Mesenchymal stem cell (in vitro differentiated cells and primary cell): ENCODE measurements around the gene RASGRP4.

ENCODE experiments used
- DNase-seq: peaks from one replicate; pipeline ENCODE4 v3.0.0-alpha.2; 2013
- H2AFZ ChIP-seq: one replicate; pipeline ENCODE4 v1.6.1; 2013; ENCODE audit warnings: low read depth, mild to moderate bottlenecking, control low read depth, inconsistent platforms, low read length, moderate library complexity
- H2AK5ac ChIP-seq: 2 replicates; pipeline ENCODE4 v1.6.1; 2013; ENCODE audit warnings: low read length, moderate library complexity, mild to moderate bottlenecking, inconsistent platforms; ENCODE audit not compliant: severe bottlenecking
- H2BK120ac ChIP-seq: one replicate; pipeline ENCODE4 v1.6.1; 2013; ENCODE audit warnings: low read depth, mild to moderate bottlenecking, inconsistent platforms, low read length, moderate library complexity
- H2BK12ac ChIP-seq, 2 experiments: one replicate each; pipeline ENCODE4 v1.6.1; 2013; ENCODE audit warnings: inconsistent platforms in 2 of 2, low read length in 2 of 2, mild to moderate bottlenecking in 2 of 2, moderate library complexity in 2 of 2, control low read depth in 1 of 2
- H2BK15ac ChIP-seq: one replicate; pipeline ENCODE4 v1.6.1; 2013; ENCODE audit warnings: mild to moderate bottlenecking, low read depth, inconsistent platforms; ENCODE audit not compliant: poor library complexity, severe bottlenecking
- H2BK5ac ChIP-seq: 2 replicates; pipeline ENCODE4 v1.6.1; 2013; ENCODE audit warnings: low read depth, mild to moderate bottlenecking, low read length, control low read depth, inconsistent platforms; ENCODE audit not compliant: poor library complexity, severe bottlenecking
- H3K14ac ChIP-seq, 2 experiments: one replicate each; pipeline ENCODE4 v1.6.1; 2013; ENCODE audit warnings: inconsistent platforms in 2 of 2, low read length in 2 of 2, control low read depth in 1 of 2, mild to moderate bottlenecking in 1 of 2, moderate library complexity in 1 of 2
- H3K18ac ChIP-seq, 2 experiments: one replicate each; pipeline ENCODE4 v1.6.1; 2013; ENCODE audit warnings: inconsistent platforms in 2 of 2, low read length in 2 of 2, control low read depth in 1 of 2, low read depth in 1 of 2, mild to moderate bottlenecking in 1 of 2
- H3K23ac ChIP-seq, 2 experiments: one replicate each; pipeline ENCODE4 v1.6.1; 2013; ENCODE audit warnings: inconsistent platforms in 2 of 2, low read length in 2 of 2, mild to moderate bottlenecking in 2 of 2, moderate library complexity in 2 of 2, control low read depth in 1 of 2
- H3K27ac ChIP-seq: 2 replicates; pipeline ENCODE4 v1.5.1; 2013; ENCODE audit warnings: mild to moderate bottlenecking, moderate library complexity, low read length, control low read depth, inconsistent platforms; ENCODE audit not compliant: poor library complexity, severe bottlenecking
- H3K27me3 ChIP-seq, 2 experiments: 2 replicates each; pipeline versions ENCODE4 v1.6.1 to v1.7.0; 2013; ENCODE audit warnings: low read length in 2 of 2, mild to moderate bottlenecking in 2 of 2, moderate library complexity in 2 of 2, control low read depth in 1 of 2, inconsistent platforms in 1 of 2; ENCODE audit not compliant: control insufficient read depth in 1 of 2, insufficient read depth in 1 of 2
- H3K36me3 ChIP-seq, 2 experiments: 2 replicates each; pipeline versions ENCODE4 v1.6.1 to v1.7.0; 2013; ENCODE audit warnings: low read length in 2 of 2, control low read depth in 1 of 2, inconsistent platforms in 1 of 2, low read depth in 1 of 2, mild to moderate bottlenecking in 1 of 2; ENCODE audit not compliant: insufficient read depth in 2 of 2, control insufficient read depth in 1 of 2
- H3K4ac ChIP-seq, 2 experiments: one replicate each; pipeline ENCODE4 v1.6.1; 2013; ENCODE audit warnings: inconsistent platforms in 2 of 2, low read length in 2 of 2, mild to moderate bottlenecking in 2 of 2, moderate library complexity in 2 of 2, control low read depth in 1 of 2, low read depth in 1 of 2
- H3K4me1 ChIP-seq: 2 replicates; pipeline ENCODE4 v1.6.1; 2013; ENCODE audit warnings: low read depth, low read length, control low read depth; ENCODE audit not compliant: control insufficient read depth, insufficient read depth
- H3K4me2 ChIP-seq: 2 replicates; pipeline ENCODE4 v1.6.1; 2013; ENCODE audit warnings: low read length, mild to moderate bottlenecking, inconsistent platforms; ENCODE audit not compliant: poor library complexity, severe bottlenecking
- H3K4me3 ChIP-seq, 2 experiments: 2 replicates each; pipeline versions ENCODE4 v1.5.1 to v1.7.0; 2013; ENCODE audit warnings: low read length in 2 of 2, mild to moderate bottlenecking in 2 of 2, control low read depth in 1 of 2, low read depth in 1 of 2; ENCODE audit not compliant: insufficient read depth in 1 of 2
- H3K79me1 ChIP-seq: replicated peaks from 2 replicates; pipeline ENCODE4 v1.6.1; 2013; ENCODE audit warnings: mild to moderate bottlenecking, control low read depth, low read length, inconsistent platforms; ENCODE audit not compliant: poor library complexity, severe bottlenecking
- H3K9ac ChIP-seq: 2 replicates; pipeline ENCODE4 v1.7.0; 2013; ENCODE audit warnings: mild to moderate bottlenecking, low read length, moderate library complexity
- H3K9me3 ChIP-seq: 2 replicates; pipeline ENCODE4 v1.7.0; 2013; ENCODE audit warnings: mild to moderate bottlenecking, low read length; ENCODE audit not compliant: control insufficient read depth
- H4K8ac ChIP-seq: one replicate; pipeline ENCODE4 v1.6.1; 2013; ENCODE audit warnings: inconsistent platforms, mild to moderate bottlenecking, low read length, moderate library complexity
- H4K91ac ChIP-seq: one replicate; pipeline ENCODE4 v1.6.1; 2013; ENCODE audit warnings: mild to moderate bottlenecking, low read length, inconsistent platforms
- WGBS: methylation state at CpG from one replicate; pipeline ENCODE4 v1.1.7; 2013; ENCODE audit warnings: mixed read lengths; 5-methylcytosine and 5-hydroxymethylcytosine counted together

The RASGRP4 gene

DNA sequence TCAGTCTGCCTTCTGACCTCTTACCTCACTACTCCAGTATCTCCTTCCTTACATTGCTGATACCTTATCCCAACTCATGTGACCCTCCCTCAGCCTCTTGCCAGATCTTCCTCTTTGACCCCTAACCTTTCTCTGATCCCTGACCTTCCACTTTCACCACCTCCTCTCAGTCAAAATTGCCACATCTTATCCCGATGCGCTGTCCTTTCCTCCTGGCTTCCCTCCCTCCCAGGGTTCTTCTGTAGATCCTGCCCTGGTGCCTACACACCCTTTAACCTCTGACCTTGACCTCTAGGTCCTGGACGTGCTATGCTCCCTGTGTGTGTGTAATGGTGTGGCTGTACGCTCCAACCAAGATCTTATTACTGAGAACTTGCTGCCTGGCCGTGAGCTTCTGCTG lies 31.2 kb upstream of the RASGRP4 start:
- 75% methylated on average over 5 of the region's 5 CpGs for WGBS
- DNase-seq: no peak
- Histone ChIP-seq H3K9ac (no peak overlapping the region), H2AFZ (no peak overlapping the region), H3K4me1 (no peaks in the 10 kb centered on the region), H3K27ac (no peak overlapping the region), H3K79me1 (no peaks in the 10 kb centered on the region), H4K8ac (no peak overlapping the region), H4K91ac (no peak overlapping the region), H2BK120ac (no peak overlapping the region), H2BK5ac (no peak overlapping the region), H3K4me2 (no peak overlapping the region), H3K4ac (no peak overlapping the region), H2BK15ac (no peak overlapping the region), H3K14ac (no peak overlapping the region), H3K9me3 (no peaks in the 10 kb centered on the region), H3K27me3 (peaks cover 0 to 8% of the 10 kb centered on the region in 2 experiments), H3K23ac (no peak overlapping the region), H3K36me3 (no peaks in the 10 kb centered on the region), H2AK5ac (no peak overlapping the region), H3K4me3 (no peak overlapping the region), H3K18ac (no peak overlapping the region), H2BK12ac (no peak overlapping the region)

DNA sequence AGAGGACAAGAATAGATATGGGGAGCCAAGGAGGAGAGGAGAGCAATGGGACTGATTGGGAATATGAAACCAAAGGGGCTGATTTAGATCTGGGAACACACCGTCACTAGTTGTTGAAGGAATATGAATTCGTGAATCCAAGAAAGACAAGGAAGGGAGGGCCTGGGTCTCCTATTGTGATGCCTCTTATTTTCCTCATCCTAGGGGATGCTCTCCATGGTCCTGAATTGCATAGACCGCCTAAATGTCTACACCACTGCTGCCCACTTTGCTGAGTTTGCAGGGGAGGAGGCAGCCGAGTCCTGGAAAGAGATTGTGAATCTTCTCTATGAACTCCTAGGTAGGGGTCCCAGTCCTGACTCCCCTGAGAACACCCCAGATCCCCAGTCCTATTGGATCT lies 29.0 kb upstream of the RASGRP4 start:
- Histone ChIP-seq H3K79me1 (no peaks in the 10 kb centered on the region), H3K9me3 (no peaks in the 10 kb centered on the region), H4K8ac (no peak overlapping the region), H2BK15ac (no peak overlapping the region), H3K18ac (no peak overlapping the region), H3K4me3 (no peak overlapping the region), H2BK5ac (no peak overlapping the region), H2BK120ac (no peak overlapping the region), H3K36me3 (no peaks in the 10 kb centered on the region), H3K4me1 (no peaks in the 10 kb centered on the region), H3K4ac (no peak overlapping the region), H4K91ac (no peak overlapping the region), H2BK12ac (no peak overlapping the region), H3K23ac (no peak overlapping the region), H3K27ac (no peak overlapping the region), H2AFZ (no peak overlapping the region), H3K9ac (no peak overlapping the region), H3K4me2 (no peak overlapping the region), H3K14ac (no peak overlapping the region), H3K27me3 (peaks cover 4 to 12% of the 10 kb centered on the region in 2 experiments), H2AK5ac (no peak overlapping the region)
- WGBS: 56% methylated on average over 4 of the region's 4 CpGs
- peak; percentile 28 for DNase-seq

- H3K9me3 ChIP-seq: no peaks in the 10 kb centered on the region
- H3K27me3 ChIP-seq: peaks cover 11 to 24% of the 10 kb centered on the region in 2 experiments
- H3K4me1 ChIP-seq: no peaks in the 10 kb centered on the region
- no peak overlapping the region for H2AFZ ChIP-seq
- H3K36me3 ChIP-seq: no peaks in the 10 kb centered on the region
- H3K79me1 ChIP-seq: no peaks in the 10 kb centered on the region
- H2BK15ac ChIP-seq: no peak overlapping the region
- H2AK5ac ChIP-seq: no peak overlapping the region
- no peak overlapping the region for H3K14ac ChIP-seq
- WGBS: 85% methylated on average over 3 of the region's 3 CpGs
- no peak overlapping the region for H2BK120ac ChIP-seq
- no peak overlapping the region for H2BK5ac ChIP-seq
- H3K4ac ChIP-seq: no peak overlapping the region
- no peak for DNase-seq
- no peak overlapping the region for H3K4me2 ChIP-seq
- H4K91ac ChIP-seq: no peak overlapping the region
- H2BK12ac ChIP-seq: no peak overlapping the region
- H3K23ac ChIP-seq: no peak overlapping the region
- H3K9ac ChIP-seq: no peak overlapping the region
- H3K27ac ChIP-seq: no peak overlapping the region
- no peak overlapping the region for H3K18ac ChIP-seq
- H3K4me3 ChIP-seq: no peak overlapping the region
- no peak overlapping the region for H4K8ac ChIP-seq
These were observed 27.6 kb upstream of the RASGRP4 start for GRCh38 chr19:38453596-38453995.

GRCh38 chr19:38452430-38453366 lies 26.7 kb upstream of the RASGRP4 start:
- Histone ChIP-seq H3K18ac (no peak overlapping the region), H4K8ac (no peak overlapping the region), H3K4me1 (no peaks in the 10 kb centered on the region), H3K9me3 (no peaks in the 10 kb centered on the region), H3K27me3 (peaks cover 15 to 22% of the 10 kb centered on the region in 2 experiments), H3K23ac (no peak overlapping the region), H3K27ac (no peak overlapping the region), H2AK5ac (no peak overlapping the region), H3K4ac (no peak overlapping the region), H4K91ac (no peak overlapping the region), H2BK15ac (no peak overlapping the region), H3K79me1 (no peaks in the 10 kb centered on the region), H3K14ac (no peak overlapping the region), H2BK5ac (no peak overlapping the region), H3K4me3 (no peak overlapping the region), H2AFZ (no peak overlapping the region), H2BK120ac (no peak overlapping the region), H3K36me3 (no peaks in the 10 kb centered on the region), H3K9ac (no peak overlapping the region), H3K4me2 (no peak overlapping the region), H2BK12ac (no peak overlapping the region)
- WGBS: 69% methylated on average over 45 of the region's 45 CpGs
- DNase-seq: no peak
